ACC112 (cell line): Measurements from ENCODE around the gene NALCN.

Experiments used
- H2AFZ ChIP-seq: fragments of 200-600 bp; sonication (generic); one replicate; pipeline ENCODE4 v1.6.0; 2017; ENCODE audit warnings: antibody characterized with exemption, low read length; ENCODE audit not compliant: unreplicated experiment
- H3K27ac ChIP-seq: fragments of 200-600 bp; sonication (generic); 2 replicates; pipeline ENCODE4 v1.5.1; 2014; ENCODE audit warnings: low read depth, mild to moderate bottlenecking, antibody characterized with exemption, low read length, moderate library complexity
- H3K27me3 ChIP-seq: fragments of 200-600 bp; sonication (generic); 2 replicates; pipeline ENCODE4 v1.6.1; 2014; ENCODE audit warnings: mild to moderate bottlenecking, antibody characterized with exemption, low read length, moderate library complexity, mixed read lengths; ENCODE audit not compliant: insufficient read depth
- H3K36me3 ChIP-seq: fragments of 200-600 bp; sonication (generic); 2 replicates; pipeline ENCODE4 v1.6.1; 2016; ENCODE audit warnings: mild to moderate bottlenecking, antibody characterized with exemption, low read length, moderate library complexity, mixed read lengths; ENCODE audit not compliant: insufficient read depth
- H3K4me1 ChIP-seq: fragments of 200-600 bp; sonication (generic); one replicate; pipeline ENCODE4 v1.6.1; 2016; ENCODE audit warnings: low read length, mixed read lengths; ENCODE audit not compliant: insufficient read depth, unreplicated experiment, control insufficient read depth
- H3K4me3 ChIP-seq: fragments of 200-600 bp; sonication (generic); 2 replicates; pipeline ENCODE4 v1.5.1; 2014; ENCODE audit warnings: mild to moderate bottlenecking, low read depth, low read length
- H3K79me2 ChIP-seq: fragments of 200-600 bp; sonication (generic); one replicate; pipeline ENCODE4 v1.6.0; 2016; ENCODE audit warnings: low read length; ENCODE audit not compliant: control insufficient read depth, unreplicated experiment, insufficient read depth

NALCN gene

DNA sequence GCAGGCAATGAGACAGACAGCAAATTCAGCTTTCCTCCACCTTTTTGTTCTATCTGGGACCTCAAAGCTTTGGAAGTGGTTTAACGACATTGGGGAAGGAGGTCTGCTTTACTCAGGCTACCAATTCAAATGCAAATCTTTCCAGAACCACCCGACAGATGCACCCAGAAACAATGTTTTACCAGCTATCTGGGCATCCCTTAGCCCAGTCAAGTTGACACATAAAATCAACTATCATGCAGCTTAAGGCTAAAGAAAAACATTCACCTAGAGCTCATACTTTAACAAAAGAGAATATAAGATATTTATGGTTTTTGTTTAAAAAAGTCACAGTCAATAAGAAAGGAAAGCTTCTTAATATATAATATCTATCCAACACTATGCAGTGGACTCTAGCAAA lies 246.0 kb downstream of the NALCN start:
- no peaks in the 10 kb centered on the region for H3K27me3 ChIP-seq
- no peak overlapping the region for H3K4me3 ChIP-seq
- no peak overlapping the region for H3K27ac ChIP-seq

GRCh38 chr13:101157261-101157660 lies 259.0 kb downstream of the NALCN start:
- Histone ChIP-seq H3K4me3 (no peak overlapping the region), H3K36me3 (no peaks in the 10 kb centered on the region), H3K79me2 (no peaks in the 10 kb centered on the region), H2AFZ (no peak overlapping the region), H3K27ac (no peak overlapping the region), H3K4me1 (peaks cover 3% of the 10 kb centered on the region), H3K27me3 (no peaks in the 10 kb centered on the region)

More for the DNA sequence above, 246.0 kb downstream of the NALCN start:
- Histone ChIP-seq H2AFZ (no peak overlapping the region), H3K36me3 (no peaks in the 10 kb centered on the region), H3K4me1 (no peaks in the 10 kb centered on the region), H3K79me2 (no peaks in the 10 kb centered on the region)

DNA sequence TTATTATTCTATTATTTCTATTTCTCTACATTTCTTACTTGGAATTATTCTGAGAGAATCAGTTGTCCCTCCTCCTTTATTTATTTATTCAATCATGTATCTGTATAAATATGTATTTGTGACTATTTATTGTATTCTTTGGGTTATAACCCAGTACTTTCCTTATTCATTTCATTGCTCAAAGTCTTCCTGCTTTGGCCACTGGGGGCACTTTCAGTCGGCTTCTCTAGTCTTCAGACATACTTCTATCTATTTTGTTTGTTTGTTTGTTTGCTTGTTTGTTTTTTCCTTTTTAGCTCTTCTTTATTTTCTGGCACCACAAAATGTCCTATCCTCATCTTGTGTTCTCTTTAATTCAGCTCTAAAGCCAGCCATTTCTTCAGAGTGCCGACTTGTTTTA lies 260.4 kb downstream of the NALCN start:
- H2AFZ ChIP-seq, result no peak overlapping the region
- no peaks in the 10 kb centered on the region for H3K36me3 ChIP-seq
- peaks cover 12% of the 10 kb centered on the region for H3K4me1 ChIP-seq
- no peaks in the 10 kb centered on the region for H3K27me3 ChIP-seq
- no peak overlapping the region for H3K27ac ChIP-seq
- H3K79me2 ChIP-seq, result no peaks in the 10 kb centered on the region
- H3K4me3 ChIP-seq, result no peak overlapping the region

DNA sequence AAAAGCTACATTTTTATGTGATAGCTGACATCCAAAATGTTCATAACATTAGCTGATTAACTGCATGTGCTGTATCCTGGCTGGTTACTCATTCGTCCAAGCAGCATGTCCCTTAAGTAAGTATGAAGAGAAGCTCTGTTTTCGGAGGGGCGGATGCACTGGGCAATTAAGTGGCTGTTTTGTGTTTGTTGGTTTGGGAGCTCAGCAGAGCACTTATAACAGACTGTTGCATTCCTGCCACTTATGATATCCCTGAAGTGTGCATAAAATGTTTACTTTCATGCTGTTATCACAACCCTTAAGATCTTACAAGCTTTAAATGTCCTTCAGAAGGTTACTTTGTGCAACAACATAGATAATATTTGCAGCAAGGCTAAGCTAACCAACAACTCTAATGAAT lies 264.1 kb downstream of the NALCN start:
- Histone ChIP-seq H3K79me2 (no peaks in the 10 kb centered on the region), H2AFZ (no peak overlapping the region), H3K27me3 (no peaks in the 10 kb centered on the region), H3K4me3 (no peak overlapping the region), H3K27ac (no peak overlapping the region), H3K36me3 (no peaks in the 10 kb centered on the region), H3K4me1 (peaks cover 12% of the 10 kb centered on the region)

DNA sequence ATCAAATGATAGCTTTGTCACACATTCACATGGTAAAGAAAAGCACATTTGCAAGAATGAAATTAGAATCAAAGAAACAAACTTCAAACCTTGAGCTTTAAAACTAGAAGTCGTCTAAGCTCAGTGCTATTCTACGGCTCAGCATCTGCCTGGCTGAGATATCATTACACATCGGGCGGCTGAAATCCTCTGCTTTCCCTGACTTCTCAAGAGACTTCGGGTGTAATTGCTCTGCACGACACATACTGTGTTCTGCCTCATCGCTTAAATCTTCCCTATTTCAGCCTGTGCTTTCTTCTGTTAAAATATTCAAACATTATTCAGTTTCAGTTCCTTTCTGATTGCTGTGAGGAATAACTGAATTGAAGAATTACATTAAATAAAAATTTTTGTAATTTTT lies 265.3 kb downstream of the NALCN start:
- H3K4me1 ChIP-seq, result peaks cover 15% of the 10 kb centered on the region
- peak overlapping the region; percentile 84 for H2AFZ ChIP-seq
- no peaks in the 10 kb centered on the region for H3K27me3 ChIP-seq
- no peaks in the 10 kb centered on the region for H3K79me2 ChIP-seq
- peak overlapping the region; percentile 54 for H3K4me3 ChIP-seq
- H3K27ac ChIP-seq, result no peak overlapping the region
- no peaks in the 10 kb centered on the region for H3K36me3 ChIP-seq

DNA sequence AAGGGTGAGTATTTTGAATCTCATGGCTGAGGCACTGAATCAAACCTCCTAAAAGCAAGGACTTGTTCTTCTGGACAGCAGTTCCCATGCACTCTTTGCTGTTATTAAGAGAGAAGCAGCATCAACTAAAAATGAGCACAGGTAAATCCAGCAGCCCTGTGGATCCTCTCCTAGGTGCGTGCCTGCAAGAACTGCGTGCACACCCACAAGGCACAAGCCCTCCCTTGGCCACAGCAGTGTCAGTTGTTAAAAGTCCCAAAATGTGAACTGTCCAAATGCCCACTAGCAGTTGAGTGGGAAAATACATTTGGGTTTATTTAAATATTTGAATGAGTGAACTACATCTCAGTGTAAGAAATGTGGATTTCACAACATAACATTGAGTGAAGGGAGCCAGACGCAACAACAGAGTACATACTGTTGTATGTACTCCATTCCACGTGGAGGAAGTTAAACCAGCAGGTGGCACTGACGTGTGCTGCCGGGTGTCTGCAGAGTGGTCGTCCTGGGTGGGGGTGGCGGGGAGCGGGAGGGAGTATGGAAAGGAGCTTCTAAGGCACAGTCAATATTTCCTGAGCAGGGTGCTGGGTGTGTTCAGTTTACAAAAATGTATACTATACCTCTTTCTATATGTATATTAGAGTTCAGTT lies 266.4 kb downstream of the NALCN start:
- H2AFZ ChIP-seq, result no peak overlapping the region
- peaks cover 22% of the 10 kb centered on the region for H3K4me1 ChIP-seq
- no peak overlapping the region for H3K27ac ChIP-seq
- H3K4me3 ChIP-seq, result peak overlapping the region; percentile 2; the same call in 1 of the 2 replicates
- no peaks in the 10 kb centered on the region for H3K36me3 ChIP-seq
- no peaks in the 10 kb centered on the region for H3K27me3 ChIP-seq
- no peaks in the 10 kb centered on the region for H3K79me2 ChIP-seq

GRCh38 chr13:101146101-101146898 lies 270.0 kb downstream of the NALCN start:
- Histone ChIP-seq H3K27me3 (no peaks in the 10 kb centered on the region), H3K4me1 (peaks cover 10% of the 10 kb centered on the region), H3K79me2 (no peaks in the 10 kb centered on the region), H3K27ac (no peak overlapping the region), H2AFZ (peak overlapping the region; percentile 28), H3K4me3 (no peak overlapping the region), H3K36me3 (no peaks in the 10 kb centered on the region)

DNA sequence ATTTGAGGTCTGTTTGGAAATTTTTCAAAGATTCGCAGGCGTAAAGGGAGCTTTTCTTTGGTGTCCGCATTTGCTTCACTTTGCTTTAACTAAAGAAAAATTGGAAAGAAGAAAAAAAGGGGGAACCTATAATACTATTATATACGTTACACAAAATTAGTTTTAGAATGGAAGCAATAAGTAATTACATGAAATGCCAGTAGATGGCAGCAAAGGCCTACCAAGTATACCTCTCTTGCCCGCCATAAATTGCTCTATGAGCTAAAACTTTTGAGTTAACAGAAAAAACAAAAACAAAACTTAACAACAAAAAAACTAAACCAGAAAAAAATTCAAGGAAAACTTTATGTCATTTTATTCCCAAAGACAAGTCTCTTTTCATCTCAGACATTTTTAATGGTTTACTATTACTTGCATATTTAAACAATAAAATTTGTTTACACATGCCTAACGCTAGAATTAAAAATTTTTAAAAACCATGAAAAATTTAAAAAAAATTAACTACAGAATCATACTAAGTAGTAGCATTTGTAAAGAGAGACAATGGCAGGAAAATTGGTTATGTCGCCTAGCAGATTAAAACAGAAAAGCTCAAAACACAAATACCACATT lies 271.4 kb downstream of the NALCN start:
- H2AFZ ChIP-seq, result peak overlapping the region; percentile 15
- no peak overlapping the region for H3K4me3 ChIP-seq
- peaks cover 10% of the 10 kb centered on the region for H3K4me1 ChIP-seq
- no peaks in the 10 kb centered on the region for H3K36me3 ChIP-seq
- H3K27ac ChIP-seq, result no peak overlapping the region
- no peaks in the 10 kb centered on the region for H3K79me2 ChIP-seq
- H3K27me3 ChIP-seq, result no peaks in the 10 kb centered on the region

GRCh38 chr13:101140936-101141335 lies 275.4 kb downstream of the NALCN start:
- no peaks in the 10 kb centered on the region for H3K27me3 ChIP-seq
- H3K4me3 ChIP-seq, result no peak overlapping the region
- no peaks in the 10 kb centered on the region for H3K36me3 ChIP-seq
- peaks cover 6% of the 10 kb centered on the region for H3K4me1 ChIP-seq
- no peaks in the 10 kb centered on the region for H3K79me2 ChIP-seq
- no peak overlapping the region for H3K27ac ChIP-seq
- H2AFZ ChIP-seq, result no peak overlapping the region

GRCh38 chr13:101140087-101140770 lies 276.1 kb downstream of the NALCN start:
- Histone ChIP-seq H3K27ac (no peak overlapping the region), H2AFZ (no peak overlapping the region), H3K4me1 (no peaks in the 10 kb centered on the region), H3K79me2 (no peaks in the 10 kb centered on the region), H3K36me3 (no peaks in the 10 kb centered on the region), H3K27me3 (no peaks in the 10 kb centered on the region), H3K4me3 (no peak overlapping the region)
